Cardiac fibroblast (primary cell): ENCODE data around the gene COX6A2.
"Not testable (repeated sequence)": the region's sequence is repeated elsewhere in the genome, so short reads cannot be mapped to it uniquely, and the experiment has no call there.

Experiments
- DNase-seq, 2 donors: peaks; one replicate each; pipeline versions ENCODE4 v3.0.0 to v3.0.0-alpha.2; 2010; ENCODE audit warnings: low read depth in 2 of 2
- H3K4me3 ChIP-seq, 2 donors: replicated peaks in 1 of 2; 1 replicate in 1 of 2; 2 replicates in 1 of 2; pipeline ENCODE4 v1.5.1; 2011; ENCODE audit warnings: low read depth in 2 of 2, low read length in 2 of 2, mild to moderate bottlenecking in 2 of 2, moderate library complexity in 1 of 2
- CTCF ChIP-seq: IDR thresholded peaks from one replicate; pipeline ENCODE4 v1.5.1; 2011; ENCODE audit warnings: low read depth, mild to moderate bottlenecking, low read length, inconsistent platforms

The COX6A2 gene

GRCh38 chr16:31455601-31456314 lies 27.6 kb upstream of the COX6A2 start:
- peak; percentile 15 for TF ChIP-seq CTCF
- DNase-seq: peak in 1 of 2 donors; percentile 27
- no peak overlapping the region for H3K4me3 ChIP-seq

- peak; percentile 67 to 78 for DNase-seq
- TF ChIP-seq CTCF: no peak
- peak overlapping the region in 1 of 2 donors; percentile 12 for H3K4me3 ChIP-seq
These were observed 25.4 kb upstream of the COX6A2 start for GRCh38 chr16:31453255-31454204.

- no peak for TF ChIP-seq CTCF
- H3K4me3 ChIP-seq: no peak overlapping the region
- DNase-seq: peak; percentile 93 to 95
These were observed 24.5 kb upstream of the COX6A2 start for GRCh38 chr16:31452631-31453106.

GRCh38 chr16:31451681-31452351 lies 23.7 kb upstream of the COX6A2 start:
- peak; percentile 85 for TF ChIP-seq CTCF
- DNase-seq: peak; percentile 73 to 77
- no peak overlapping the region for H3K4me3 ChIP-seq

GRCh38 chr16:31451201-31451600 lies 23.0 kb upstream of the COX6A2 start:
- DNase-seq: no peak
- H3K4me3 ChIP-seq: no peak overlapping the region
- TF ChIP-seq CTCF: no peak

GRCh38 chr16:31445931-31446330 lies 17.8 kb upstream of the COX6A2 start:
- not testable (repeated sequence) for DNase-seq, H3K4me3 ChIP-seq
